ENCODE measurements around the gene KBTBD12. TPM values are rescaled to one million over a fixed set of nuclear protein-coding genes. Genes with fewer than 3 reads are reported as not detected.
A peak's percentile ranks its signal among the peaks of the same experiment; 100 is the strongest.

The KBTBD12 gene
- total RNA-seq, 2 experiments from 2014 or later, result not detected

DNA sequence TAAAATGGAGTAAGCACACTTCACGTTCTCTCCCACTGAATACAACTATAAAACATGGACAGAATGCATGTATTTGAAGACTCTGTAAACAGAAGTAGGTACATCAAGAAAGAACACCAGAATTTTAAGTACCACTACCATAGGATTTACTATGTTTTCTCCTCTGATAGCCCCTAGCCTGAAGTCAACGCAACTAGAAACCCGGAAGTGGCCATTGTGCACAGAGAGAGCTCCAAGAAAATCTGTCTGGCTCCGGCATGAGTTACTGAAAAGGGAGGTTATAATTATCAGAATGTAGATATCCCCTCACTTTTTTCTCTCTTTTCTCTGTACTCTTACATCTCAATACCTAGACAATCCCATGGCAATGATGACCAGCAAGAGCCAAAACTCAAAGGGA, 23.8 kb downstream of the KBTBD12 start:
- Mint-ChIP-seq H3K36me3 (ENCODE audit: low read depth) (no peaks in the 10 kb centered on the region), H3K27me3 (ENCODE audit: low read depth) (peaks cover 17% of the 10 kb centered on the region), H3K27ac (no peak overlapping the region), H3K9me3 (peaks cover 15% of the 10 kb centered on the region), H3K4me1 (ENCODE audit: low read depth) (no peaks in the 10 kb centered on the region), H3K4me3 (no peak overlapping the region)
- intact Hi-C loops (cut with micrococcal nuclease), result no loop called here
- no peak for DNase-seq
- CTCF ChIA-PET, result no interaction called here

GRCh38 chr3:127940116-127940515, 25.1 kb downstream of the KBTBD12 start:
- no peaks in the 10 kb centered on the region for H3K36me3 Mint-ChIP-seq (ENCODE audit: low read depth)
- no peak for DNase-seq
- H3K27ac Mint-ChIP-seq, result no peak overlapping the region
- CTCF ChIA-PET, result no interaction called here
- no peak overlapping the region for H3K4me3 Mint-ChIP-seq
- peaks cover 16% of the 10 kb centered on the region for H3K9me3 Mint-ChIP-seq
- intact Hi-C loops (cut with micrococcal nuclease), result no loop called here
- peaks cover 9% of the 10 kb centered on the region for H3K27me3 Mint-ChIP-seq (ENCODE audit: low read depth)
- H3K4me1 Mint-ChIP-seq (ENCODE audit: low read depth), result no peaks in the 10 kb centered on the region

GRCh38 chr3:127942613-127943012, 27.6 kb downstream of the KBTBD12 start:
- H3K9me3 Mint-ChIP-seq, result peaks cover 16% of the 10 kb centered on the region
- H3K4me3 Mint-ChIP-seq, result no peak overlapping the region
- no peak for DNase-seq
- no peak overlapping the region for H3K27ac Mint-ChIP-seq
- CTCF ChIA-PET, result no interaction called here
- no peaks in the 10 kb centered on the region for H3K36me3 Mint-ChIP-seq (ENCODE audit: low read depth)
- intact Hi-C loops (cut with micrococcal nuclease), result no loop called here
- H3K4me1 Mint-ChIP-seq (ENCODE audit: low read depth), result no peaks in the 10 kb centered on the region
- H3K27me3 Mint-ChIP-seq (ENCODE audit: low read depth), result peaks cover 14% of the 10 kb centered on the region

DNA sequence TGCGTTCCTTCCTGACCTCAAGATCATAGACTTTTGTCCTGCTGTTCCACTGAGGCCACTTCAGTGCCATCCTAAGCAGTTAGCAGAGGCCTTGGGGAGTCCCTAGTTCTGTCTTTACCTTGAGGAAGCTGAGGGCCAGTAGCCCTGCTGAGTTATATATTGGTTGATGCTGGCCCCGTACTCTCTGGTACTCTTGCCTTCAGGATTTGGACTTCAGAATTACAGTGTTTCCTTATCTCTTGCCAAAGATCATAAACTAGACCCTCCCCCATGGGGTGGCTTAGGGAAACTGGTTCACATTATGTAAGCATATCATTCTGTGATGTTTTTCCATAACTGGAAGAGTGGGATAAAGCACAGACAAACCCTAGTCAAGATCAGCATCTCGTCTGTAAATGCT, 33.2 kb downstream of the KBTBD12 start:
- intact Hi-C loops (cut with micrococcal nuclease), result no loop called here
- Mint-ChIP-seq H3K9me3 (peaks cover 1% of the 10 kb centered on the region), H3K4me1 (ENCODE audit: low read depth) (no peaks in the 10 kb centered on the region), H3K27ac (no peak overlapping the region), H3K36me3 (ENCODE audit: low read depth) (no peaks in the 10 kb centered on the region), H3K4me3 (no peak overlapping the region), H3K27me3 (ENCODE audit: low read depth) (peaks cover 21% of the 10 kb centered on the region)
- no peak for DNase-seq
- CTCF ChIA-PET, result no interaction called here

GRCh38 chr3:127949446-127950055, 34.5 kb downstream of the KBTBD12 start:
- CTCF ChIA-PET, result no interaction called here
- H3K4me3 Mint-ChIP-seq, result no peak overlapping the region
- H3K4me1 Mint-ChIP-seq (ENCODE audit: low read depth), result no peaks in the 10 kb centered on the region
- H3K27ac Mint-ChIP-seq, result no peak overlapping the region
- intact Hi-C loops (cut with micrococcal nuclease), result no loop called here
- H3K27me3 Mint-ChIP-seq (ENCODE audit: low read depth), result peaks cover 21% of the 10 kb centered on the region
- no peaks in the 10 kb centered on the region for H3K36me3 Mint-ChIP-seq (ENCODE audit: low read depth)
- H3K9me3 Mint-ChIP-seq, result no peaks in the 10 kb centered on the region
- no peak for DNase-seq

DNA sequence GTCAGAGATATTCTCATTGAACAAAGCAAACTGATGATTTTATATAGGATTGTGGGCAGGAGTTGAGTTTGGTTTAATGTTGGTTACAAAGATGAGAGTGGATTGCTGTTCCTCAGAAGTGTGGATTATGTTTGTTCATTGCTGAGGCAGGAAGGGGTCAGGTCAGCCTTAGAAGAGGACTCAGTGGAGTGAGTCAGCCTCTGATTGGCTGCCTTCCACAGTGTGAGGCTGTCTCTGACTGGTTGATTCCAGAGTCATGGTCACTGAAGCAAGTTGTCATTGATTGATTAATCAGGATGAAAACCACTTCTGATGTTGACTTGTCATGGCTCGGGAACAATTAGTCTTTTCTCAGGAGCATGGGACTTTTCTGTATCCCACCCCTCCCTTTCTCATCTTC, 36.2 kb downstream of the KBTBD12 start:
- H3K4me3 Mint-ChIP-seq, result no peak overlapping the region
- no peaks in the 10 kb centered on the region for H3K36me3 Mint-ChIP-seq (ENCODE audit: low read depth)
- no peak for DNase-seq
- peaks cover 17% of the 10 kb centered on the region for H3K27me3 Mint-ChIP-seq (ENCODE audit: low read depth)
- no peak overlapping the region for H3K27ac Mint-ChIP-seq
- no peaks in the 10 kb centered on the region for H3K9me3 Mint-ChIP-seq
- no peaks in the 10 kb centered on the region for H3K4me1 Mint-ChIP-seq (ENCODE audit: low read depth)
- CTCF ChIA-PET, result no interaction called here
- intact Hi-C loops (cut with micrococcal nuclease), result no loop called here

- Mint-ChIP-seq H3K4me3 (no peak overlapping the region), H3K27me3 (ENCODE audit: low read depth) (peaks cover 9% of the 10 kb centered on the region)
- CTCF ChIA-PET, result no interaction called here
Measured at GRCh38 chr3:127953091-127954035, 38.3 kb downstream of the KBTBD12 start.

GRCh38 chr3:127954640-127955039, 39.6 kb downstream of the KBTBD12 start:
- CTCF ChIA-PET, result no interaction called here
- H3K9me3 Mint-ChIP-seq, result no peaks in the 10 kb centered on the region
- DNase-seq, result no peak
- no peaks in the 10 kb centered on the region for H3K36me3 Mint-ChIP-seq (ENCODE audit: low read depth)
- no peak overlapping the region for H3K4me3 Mint-ChIP-seq
- peaks cover 6% of the 10 kb centered on the region for H3K27me3 Mint-ChIP-seq (ENCODE audit: low read depth)
- H3K4me1 Mint-ChIP-seq (ENCODE audit: low read depth), result no peaks in the 10 kb centered on the region
- intact Hi-C loops (cut with micrococcal nuclease), result no loop called here
- no peak overlapping the region for H3K27ac Mint-ChIP-seq

More at GRCh38 chr3:127953091-127954035, 38.3 kb downstream of the KBTBD12 start:
- no peaks in the 10 kb centered on the region for H3K36me3 Mint-ChIP-seq (ENCODE audit: low read depth)
- intact Hi-C loops (cut with micrococcal nuclease), result no loop called here
- H3K4me1 Mint-ChIP-seq (ENCODE audit: low read depth), result no peaks in the 10 kb centered on the region
- no peak for DNase-seq
- no peak overlapping the region for H3K27ac Mint-ChIP-seq
- no peaks in the 10 kb centered on the region for H3K9me3 Mint-ChIP-seq

- Mint-ChIP-seq H3K4me1 (ENCODE audit: low read depth) (no peaks in the 10 kb centered on the region), H3K4me3 (no peak overlapping the region), H3K9me3 (no peaks in the 10 kb centered on the region), H3K27ac (no peak overlapping the region), H3K36me3 (ENCODE audit: low read depth) (no peaks in the 10 kb centered on the region), H3K27me3 (ENCODE audit: low read depth) (peaks cover 2% of the 10 kb centered on the region)
- no peak for DNase-seq
- intact Hi-C loops (cut with micrococcal nuclease), result no loop called here
- CTCF ChIA-PET, result no interaction called here
Measured at GRCh38 chr3:127955728-127956127, 40.7 kb downstream of the KBTBD12 start.

DNA sequence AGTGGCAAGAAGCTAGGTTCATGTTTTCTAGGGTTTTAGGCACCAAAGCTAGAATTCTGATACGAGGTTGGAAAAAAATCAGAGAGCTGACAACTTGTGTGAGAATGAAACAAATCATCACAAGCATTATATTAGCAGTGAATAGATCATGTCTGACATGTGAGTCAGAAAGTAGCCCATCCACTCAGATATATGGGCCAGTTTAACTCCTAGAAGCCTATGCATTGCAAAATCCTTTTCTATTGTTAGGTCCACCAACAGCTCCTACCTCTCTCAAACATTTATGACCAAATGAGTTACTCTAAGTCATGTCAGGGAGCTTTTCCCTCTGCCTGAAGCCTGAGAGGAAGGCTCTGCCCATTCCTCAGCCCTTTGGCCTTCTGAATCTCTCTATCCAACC, 44.0 kb downstream of the KBTBD12 start:
- Mint-ChIP-seq H3K4me3 (no peak overlapping the region), H3K27me3 (ENCODE audit: low read depth) (no peaks in the 10 kb centered on the region), H3K36me3 (ENCODE audit: low read depth) (no peaks in the 10 kb centered on the region), H3K27ac (no peak overlapping the region), H3K4me1 (ENCODE audit: low read depth) (no peaks in the 10 kb centered on the region), H3K9me3 (no peaks in the 10 kb centered on the region)
- intact Hi-C loops (cut with micrococcal nuclease), result no loop called here
- no peak for DNase-seq
- CTCF ChIA-PET, result no interaction called here

- no peaks in the 10 kb centered on the region for H3K27me3 Mint-ChIP-seq (ENCODE audit: low read depth)
- CTCF ChIA-PET, result no interaction called here
- no peaks in the 10 kb centered on the region for H3K9me3 Mint-ChIP-seq
- DNase-seq, result peak; percentile 12
- H3K4me1 Mint-ChIP-seq (ENCODE audit: low read depth), result no peaks in the 10 kb centered on the region
- no peaks in the 10 kb centered on the region for H3K36me3 Mint-ChIP-seq (ENCODE audit: low read depth)
- intact Hi-C loops (cut with micrococcal nuclease), result no loop called here
- H3K4me3 Mint-ChIP-seq, result no peak overlapping the region
- no peak overlapping the region for H3K27ac Mint-ChIP-seq
Measured at GRCh38 chr3:127959873-127960272, 44.8 kb downstream of the KBTBD12 start.

- Mint-ChIP-seq H3K36me3 (ENCODE audit: low read depth) (no peaks in the 10 kb centered on the region), H3K27ac (no peak overlapping the region), H3K4me1 (ENCODE audit: low read depth) (no peaks in the 10 kb centered on the region), H3K9me3 (no peaks in the 10 kb centered on the region), H3K4me3 (no peak overlapping the region), H3K27me3 (ENCODE audit: low read depth) (no peaks in the 10 kb centered on the region)
- CTCF ChIA-PET, result no interaction called here
- no peak for DNase-seq
- intact Hi-C loops (cut with micrococcal nuclease), result no loop called here
Measured at GRCh38 chr3:127960421-127960965, 45.5 kb downstream of the KBTBD12 start.

- no peak for DNase-seq
- Mint-ChIP-seq H3K4me1 (ENCODE audit: low read depth) (no peaks in the 10 kb centered on the region), H3K36me3 (ENCODE audit: low read depth) (no peaks in the 10 kb centered on the region), H3K9me3 (no peaks in the 10 kb centered on the region), H3K4me3 (no peak overlapping the region), H3K27me3 (ENCODE audit: low read depth) (peaks cover 5% of the 10 kb centered on the region), H3K27ac (no peak overlapping the region)
- CTCF ChIA-PET, result no interaction called here
- intact Hi-C loops (cut with micrococcal nuclease), result no loop called here
Measured at GRCh38 chr3:127961124-127961523, 46.1 kb downstream of the KBTBD12 start.
